Neuronal stem cell (in vitro differentiated cells): ENCODE results near the gene DIRAS1.

Experiments used
- DNase-seq: peaks from one replicate; pipeline ENCODE4 v3.0.0-alpha.2; 2013; ENCODE audit warnings: low spot score
- H2AFZ ChIP-seq: one replicate; pipeline ENCODE4 v1.6.1; 2013; ENCODE audit warnings: mild to moderate bottlenecking, low read length, inconsistent platforms
- H2AK5ac ChIP-seq: 2 replicates; pipeline ENCODE4 v1.6.1; 2013; ENCODE audit warnings: low read depth, mild to moderate bottlenecking, inconsistent platforms, low read length, moderate library complexity, mixed read lengths
- H2BK120ac ChIP-seq: 2 replicates; pipeline ENCODE4 v1.6.1; 2013; ENCODE audit warnings: low read depth, mild to moderate bottlenecking, inconsistent platforms, low read length, moderate library complexity, mixed read lengths
- H2BK12ac ChIP-seq: one replicate; pipeline ENCODE4 v1.6.1; 2013; ENCODE audit warnings: low read length, inconsistent platforms
- H2BK15ac ChIP-seq: 2 replicates; pipeline ENCODE4 v1.6.1; 2013; ENCODE audit warnings: mild to moderate bottlenecking, low read length, inconsistent platforms, mixed read lengths
- H2BK5ac ChIP-seq: one replicate; pipeline ENCODE4 v1.6.1; 2013; ENCODE audit warnings: inconsistent platforms, mild to moderate bottlenecking, low read length, moderate library complexity
- H3K14ac ChIP-seq: one replicate; pipeline ENCODE4 v1.6.1; 2013; ENCODE audit warnings: low read length, inconsistent platforms
- H3K18ac ChIP-seq: 2 replicates; pipeline ENCODE4 v1.6.1; 2013; ENCODE audit warnings: low read length, inconsistent platforms
- H3K23ac ChIP-seq: 2 replicates; pipeline ENCODE4 v1.6.1; 2013; ENCODE audit warnings: low read depth, mild to moderate bottlenecking, mixed read lengths, low read length, inconsistent platforms; ENCODE audit not compliant: poor library complexity
- H3K27ac ChIP-seq: replicated peaks from 3 replicates; pipeline ENCODE4 v1.5.1; 2013; ENCODE audit warnings: low read length, inconsistent platforms
- H3K27me3 ChIP-seq, 3 experiments: 2 replicates each; pipeline ENCODE4 v1.6.1; 2013; ENCODE audit warnings: low read length in 3 of 3, mild to moderate bottlenecking in 2 of 3, inconsistent platforms in 1 of 3, low read depth in 1 of 3, mixed read lengths in 1 of 3, moderate library complexity in 1 of 3; ENCODE audit not compliant: control insufficient read depth in 3 of 3, insufficient read depth in 3 of 3
- H3K36me3 ChIP-seq, 2 donors: replicated peaks in 1 of 2; 2 replicates each; pipeline ENCODE4 v1.6.1; 2013; ENCODE audit warnings: low read length in 2 of 2; ENCODE audit not compliant: control insufficient read depth in 2 of 2, insufficient read depth in 2 of 2
- H3K4ac ChIP-seq: 2 replicates; pipeline ENCODE4 v1.6.1; 2013; ENCODE audit warnings: inconsistent platforms, mild to moderate bottlenecking, low read length, moderate library complexity
- H3K4me1 ChIP-seq, 2 donors: 1 replicate in 1 of 2; 2 replicates in 1 of 2; pipeline ENCODE4 v1.6.1; 2013; ENCODE audit warnings: low read length in 2 of 2, low read depth in 1 of 2; ENCODE audit not compliant: control insufficient read depth in 2 of 2, insufficient read depth in 1 of 2
- H3K4me2 ChIP-seq: one replicate; pipeline ENCODE4 v1.6.1; 2013; ENCODE audit warnings: mild to moderate bottlenecking, low read length, inconsistent platforms; ENCODE audit not compliant: insufficient read depth, poor library complexity, severe bottlenecking
- H3K4me3 ChIP-seq, 2 donors: 2 replicates each; pipeline ENCODE4 v1.5.1; 2013; ENCODE audit warnings: low read length in 2 of 2, mild to moderate bottlenecking in 2 of 2, inconsistent platforms in 1 of 2, moderate library complexity in 1 of 2
- H3K79me1 ChIP-seq: one replicate; pipeline ENCODE4 v1.6.1; 2013; ENCODE audit warnings: low read depth, mild to moderate bottlenecking, inconsistent platforms, low read length, moderate library complexity
- H3K9ac ChIP-seq: one replicate; pipeline ENCODE4 v1.6.1; 2013; ENCODE audit warnings: mild to moderate bottlenecking, low read depth, low read length, inconsistent platforms; ENCODE audit not compliant: poor library complexity
- H3K9me3 ChIP-seq, 2 donors: replicated peaks in 1 of 2; 2 replicates each; pipeline versions ENCODE3 to v1.6.1; 2013; ENCODE audit warnings: low read length in 2 of 2, mild to moderate bottlenecking in 2 of 2, inconsistent platforms in 1 of 2, low read depth in 1 of 2, mixed read lengths in 1 of 2, moderate library complexity in 1 of 2; ENCODE audit not compliant: control insufficient read depth in 2 of 2, insufficient read depth in 1 of 2
- H4K8ac ChIP-seq: one replicate; pipeline ENCODE4 v1.6.1; 2013; ENCODE audit warnings: low read depth, mild to moderate bottlenecking, inconsistent platforms, low read length, moderate library complexity
- H4K91ac ChIP-seq: one replicate; pipeline ENCODE4 v1.6.1; 2013; ENCODE audit warnings: low read length, low read depth, mild to moderate bottlenecking, inconsistent platforms; ENCODE audit not compliant: poor library complexity
- WGBS, 2 donors: extraction: QIAGEN DNeasy Blood & Tissue Kit; methylation state at CpG; one replicate each; pipeline ENCODE4 v1.1.7; 2013; ENCODE audit warnings: missing lambda C conversion rate in 2 of 2, mixed read lengths in 1 of 2; ENCODE audit not compliant: insufficient read length in 2 of 2, insufficient replicate concordance in 1 of 2; ENCODE audit errors: extremely low coverage in 2 of 2; 5-methylcytosine and 5-hydroxymethylcytosine counted together

The DIRAS1 gene

DNA sequence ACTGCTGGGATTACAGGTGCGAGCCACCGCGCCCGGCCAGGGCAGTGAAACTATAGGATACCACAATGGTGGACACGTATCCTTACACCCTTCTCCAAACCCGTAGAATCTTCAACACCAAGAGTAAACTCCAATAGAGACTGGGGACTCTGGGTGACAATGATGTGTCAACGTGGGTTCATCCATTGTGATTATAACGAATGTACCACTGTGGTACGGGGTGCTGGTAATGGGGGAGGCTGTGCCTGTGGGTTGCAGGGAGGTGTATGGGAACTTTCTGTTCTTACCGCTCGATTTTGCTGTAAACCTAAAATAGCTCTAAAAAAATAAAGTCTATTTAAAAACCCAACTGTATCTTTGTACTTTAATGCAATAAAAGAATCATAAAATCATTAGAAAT lies 30.3 kb downstream of the DIRAS1 start:
- no CpG with 5 or more reads among the region's 11 CpGs for WGBS, 2 donors
- H4K91ac ChIP-seq = no peak overlapping the region

GRCh38 chr19:2686360-2686759 lies 34.8 kb downstream of the DIRAS1 start:
- H3K4me1 ChIP-seq = no peaks in the 10 kb centered on the region
- peaks cover 0 to 3% of the 10 kb centered on the region in 2 donors for H3K9me3 ChIP-seq
- peaks cover 1% of the 10 kb centered on the region for H3K79me1 ChIP-seq
- no peak overlapping the region for H3K4ac ChIP-seq
- no peak overlapping the region for H3K9ac ChIP-seq
- H2BK12ac ChIP-seq = no peak overlapping the region
- no peak overlapping the region for H2BK15ac ChIP-seq
- H3K14ac ChIP-seq = no peak overlapping the region
- no peak overlapping the region for H3K27ac ChIP-seq
- H3K4me2 ChIP-seq = no peak overlapping the region
- no peak overlapping the region for H2BK5ac ChIP-seq
- H3K23ac ChIP-seq = no peak overlapping the region
- no peak overlapping the region for H2BK120ac ChIP-seq
- no peaks in the 10 kb centered on the region for H3K36me3 ChIP-seq
- no peak overlapping the region for H2AK5ac ChIP-seq
- H3K18ac ChIP-seq = no peak overlapping the region
- H4K8ac ChIP-seq = no peak overlapping the region
- no peak overlapping the region for H3K4me3 ChIP-seq
- no CpG with 5 or more reads among the region's 17 CpGs for WGBS, 2 donors
- no peaks in the 10 kb centered on the region for H3K27me3 ChIP-seq
- H2AFZ ChIP-seq = no peak overlapping the region
- H4K91ac ChIP-seq = no peak overlapping the region
- no peak for DNase-seq

More for the DNA sequence above, 30.3 kb downstream of the DIRAS1 start:
- Histone ChIP-seq H2BK5ac (no peak overlapping the region), H2BK120ac (no peak overlapping the region), H3K9ac (no peak overlapping the region), H2AK5ac (no peak overlapping the region), H2BK12ac (no peak overlapping the region), H3K14ac (no peak overlapping the region), H2BK15ac (no peak overlapping the region), H3K36me3 (no peaks in the 10 kb centered on the region), H3K18ac (no peak overlapping the region), H3K4me2 (no peak overlapping the region), H3K79me1 (no peaks in the 10 kb centered on the region), H3K4me1 (peaks cover 2% of the 10 kb centered on the region in 2 donors), H2AFZ (no peak overlapping the region), H3K4ac (no peak overlapping the region), H3K23ac (no peak overlapping the region), H3K9me3 (peaks cover 0 to 3% of the 10 kb centered on the region in 2 donors), H3K4me3 (no peak overlapping the region), H3K27me3 (no peaks in the 10 kb centered on the region), H3K27ac (no peak overlapping the region), H4K8ac (no peak overlapping the region)
- no peak for DNase-seq

DNA sequence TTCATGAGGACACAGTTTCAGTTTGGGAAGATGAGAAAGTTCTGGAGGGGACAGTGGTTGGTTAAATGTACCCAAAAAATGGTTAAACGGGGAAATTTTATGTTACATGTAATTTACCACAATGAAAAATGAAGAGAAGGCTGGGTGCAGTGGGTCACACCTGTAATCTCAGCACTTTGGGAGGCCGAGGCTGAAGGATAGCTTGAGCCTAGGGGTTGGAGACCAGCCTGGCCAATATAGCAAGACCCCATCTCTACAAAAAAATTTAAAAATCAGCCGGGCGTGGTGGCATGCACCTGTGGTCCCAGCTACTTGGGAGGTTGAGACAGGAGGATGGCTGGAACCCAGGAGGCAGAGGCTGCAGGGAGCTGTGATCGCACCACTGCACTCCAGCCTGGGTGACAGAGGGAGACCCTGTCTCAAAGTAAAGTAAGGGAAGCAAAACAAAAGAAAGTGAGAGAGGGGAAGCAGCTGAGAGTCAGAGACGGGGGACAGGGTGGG lies 35.9 kb downstream of the DIRAS1 start:
- no peak overlapping the region for H2BK5ac ChIP-seq
- peak overlapping the region; percentile 56 for H2AK5ac ChIP-seq
- H3K9ac ChIP-seq = peak overlapping the region; percentile 44
- H3K4me3 ChIP-seq = no peak overlapping the region
- H2BK12ac ChIP-seq = no peak overlapping the region
- H3K4ac ChIP-seq = no peak overlapping the region
- H3K4me1 ChIP-seq = no peaks in the 10 kb centered on the region
- H3K36me3 ChIP-seq = no peaks in the 10 kb centered on the region
- no peak overlapping the region for H3K27ac ChIP-seq
- H3K79me1 ChIP-seq = peaks cover 1% of the 10 kb centered on the region
- H3K18ac ChIP-seq = no peak overlapping the region
- H2AFZ ChIP-seq = peak overlapping the region; percentile 76
- H3K9me3 ChIP-seq = peaks cover 0 to 3% of the 10 kb centered on the region in 2 donors
- H4K91ac ChIP-seq = no peak overlapping the region
- no peak overlapping the region for H3K4me2 ChIP-seq
- no CpG with 5 or more reads among the region's 6 CpGs for WGBS, 2 donors
- H4K8ac ChIP-seq = no peak overlapping the region
- DNase-seq = no peak
- H3K14ac ChIP-seq = no peak overlapping the region
- H2BK15ac ChIP-seq = peak overlapping the region; percentile 49
- no peaks in the 10 kb centered on the region for H3K27me3 ChIP-seq
- no peak overlapping the region for H3K23ac ChIP-seq
- no peak overlapping the region for H2BK120ac ChIP-seq

DNA sequence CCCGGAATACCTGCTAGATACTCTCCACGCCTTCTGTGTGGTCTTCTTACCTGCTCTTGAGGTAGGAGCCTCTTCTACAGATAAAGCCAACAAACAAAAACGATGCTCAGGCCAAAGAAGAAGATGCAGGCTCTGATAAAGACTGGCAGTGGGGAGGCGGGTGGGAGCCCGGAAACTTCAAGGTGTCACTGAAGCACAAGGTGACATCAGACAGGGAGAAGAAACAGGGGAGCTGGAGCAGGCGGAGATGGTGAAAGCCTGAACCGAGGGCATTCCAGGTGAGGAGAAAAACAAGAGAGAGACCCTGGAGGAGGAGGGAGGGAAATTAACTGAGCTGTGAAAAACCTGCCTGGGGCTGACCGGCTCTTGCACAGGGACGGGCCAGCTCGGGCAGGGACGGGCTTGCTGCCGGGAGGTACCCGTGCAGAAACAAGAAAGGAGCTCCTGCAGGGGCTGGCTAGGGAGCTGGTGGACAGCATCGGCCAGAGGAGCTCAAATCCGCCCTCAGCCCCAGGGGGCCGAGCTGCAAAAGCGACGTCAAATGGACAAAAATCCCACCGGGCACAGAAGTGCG lies 37.7 kb downstream of the DIRAS1 start:
- Histone ChIP-seq H3K27me3 (no peaks in the 10 kb centered on the region), H3K14ac (peak overlapping the region; percentile 21), H3K79me1 (peaks cover 1% of the 10 kb centered on the region), H2AK5ac (no peak overlapping the region), H2BK120ac (no peak overlapping the region), H3K18ac (no peak overlapping the region), H2BK15ac (no peak overlapping the region), H3K4me2 (no peak overlapping the region), H3K9me3 (peaks cover 0 to 3% of the 10 kb centered on the region in 2 donors), H3K23ac (no peak overlapping the region), H2AFZ (no peak overlapping the region), H3K27ac (no peak overlapping the region), H3K4ac (no peak overlapping the region), H3K36me3 (no peaks in the 10 kb centered on the region), H3K4me3 (no peak overlapping the region), H2BK5ac (no peak overlapping the region), H3K9ac (peak overlapping the region; percentile 44), H2BK12ac (no peak overlapping the region), H4K91ac (no peak overlapping the region), H4K8ac (no peak overlapping the region), H3K4me1 (no peaks in the 10 kb centered on the region)
- no CpG with 5 or more reads among the region's 20 CpGs for WGBS, 2 donors
- no peak for DNase-seq
